Inflammatory macrophage treated with lipopolysaccharide for 4 hours (primary cell): Measurements from ENCODE around the gene TBX2.

Source experiments
- DNase-seq: peaks from one replicate; pipeline ENCODE4 v3.0.0-alpha.2; 2020

TBX2 gene

GRCh38 chr17:61369751-61370150, 29.9 kb upstream of the TBX2 start:
- DNase-seq: no peak

- DNase-seq: no peak
These were observed 28.5 kb upstream of the TBX2 start for GRCh38 chr17:61371179-61371578.

GRCh38 chr17:61371606-61372005, 28.0 kb upstream of the TBX2 start:
- DNase-seq: no peak

GRCh38 chr17:61372436-61372835, 27.2 kb upstream of the TBX2 start:
- DNase-seq: no peak

GRCh38 chr17:61376931-61377838, 22.5 kb upstream of the TBX2 start:
- DNase-seq: no peak

GRCh38 chr17:61378658-61379456, 20.8 kb upstream of the TBX2 start:
- DNase-seq: no peak

GRCh38 chr17:61379457-61380216, 20.0 kb upstream of the TBX2 start:
- no peak for DNase-seq

- no peak for DNase-seq
These were observed 19.3 kb upstream of the TBX2 start for GRCh38 chr17:61380217-61380835.

GRCh38 chr17:61380836-61381525, 18.7 kb upstream of the TBX2 start:
- no peak for DNase-seq

GRCh38 chr17:61381537-61381936, 18.1 kb upstream of the TBX2 start:
- no peak for DNase-seq

- no peak for DNase-seq
These were observed 16.6 kb upstream of the TBX2 start for GRCh38 chr17:61382796-61383688.

GRCh38 chr17:61383689-61384201, 15.9 kb upstream of the TBX2 start:
- DNase-seq: no peak

- no peak for DNase-seq
These were observed 15.3 kb upstream of the TBX2 start for GRCh38 chr17:61384354-61384691.

GRCh38 chr17:61384692-61385576, 14.7 kb upstream of the TBX2 start:
- no peak for DNase-seq

GRCh38 chr17:61385577-61386236, 13.9 kb upstream of the TBX2 start:
- DNase-seq: no peak

- no peak for DNase-seq
These were observed 13.4 kb upstream of the TBX2 start for GRCh38 chr17:61386251-61386650.

GRCh38 chr17:61387011-61387410, 12.6 kb upstream of the TBX2 start:
- no peak for DNase-seq

GRCh38 chr17:61387511-61388305, 11.9 kb upstream of the TBX2 start:
- DNase-seq: no peak
